ENCODE results near the gene TCEAL8.
"Not testable (repeated sequence)": the region's sequence is repeated elsewhere in the genome, so short reads cannot be mapped to it uniquely, and the experiment has no call there.

The TCEAL8 gene

GRCh38 chrX:103254921-103255493, at the start of gene TCEAL8:
Gene TCEAL8, minus strand, starts transcription at chrX:103255155. Its CDS starts 1,176 bp downstream, at chrX:103253979.
- no peak for FAIRE-seq

- FAIRE-seq = no peak
These were observed 49.8 kb upstream of the TCEAL8 start for GRCh38 chrX:103304705-103305104.

GRCh38 chrX:103293118-103293517, 38.2 kb upstream of the TCEAL8 start:
- FAIRE-seq = no peak

GRCh38 chrX:103279624-103280023, 24.7 kb upstream of the TCEAL8 start:
- no peak for FAIRE-seq

- no peak for FAIRE-seq
These were observed 21.6 kb upstream of the TCEAL8 start, which contains the start of gene TCEAL5 for GRCh38 chrX:103276581-103277002. Gene TCEAL5, minus strand, starts transcription at chrX:103276750. Its CDS starts 2,187 bp downstream, at chrX:103274563.

- no peak for FAIRE-seq
These were observed 21.1 kb upstream of the TCEAL8 start for GRCh38 chrX:103275947-103276567.

- FAIRE-seq = no peak
These were observed 19.3 kb upstream of the TCEAL8 start for GRCh38 chrX:103274284-103274683.

GRCh38 chrX:103258275-103258674, 3.3 kb upstream of the TCEAL8 start:
- no peak for FAIRE-seq

GRCh38 chrX:103256651-103257050, 1.7 kb upstream of the TCEAL8 start:
- no peak for FAIRE-seq

- no peak for FAIRE-seq
These were observed 657 bp downstream of the TCEAL8 start for GRCh38 chrX:103254171-103254824.

- FAIRE-seq = no peak
These were observed 1.3 kb downstream of the TCEAL8 start for GRCh38 chrX:103253608-103254007.

GRCh38 chrX:103250977-103251376, 4.0 kb downstream of the TCEAL8 start:
- no peak for FAIRE-seq

GRCh38 chrX:103249805-103250204, 5.2 kb downstream of the TCEAL8 start:
- no peak for FAIRE-seq

- no peak for FAIRE-seq
These were observed 6.4 kb downstream of the TCEAL8 start for GRCh38 chrX:103248553-103248952.

GRCh38 chrX:103240155-103240554, 14.8 kb downstream of the TCEAL8 start:
- no peak for FAIRE-seq

GRCh38 chrX:103236296-103236695, 18.7 kb downstream of the TCEAL8 start:
- FAIRE-seq = no peak

- not testable (repeated sequence) for FAIRE-seq
These were observed 19.3 kb downstream of the TCEAL8 start for GRCh38 chrX:103235608-103236007.

GRCh38 chrX:103234869-103235268, 20.1 kb downstream of the TCEAL8 start:
- no peak for FAIRE-seq

GRCh38 chrX:103233263-103233662, 21.7 kb downstream of the TCEAL8 start:
- no peak for FAIRE-seq

GRCh38 chrX:103225918-103226317, 29.0 kb downstream of the TCEAL8 start:
- FAIRE-seq = not testable (repeated sequence)

- no peak for FAIRE-seq
These were observed 34.2 kb downstream of the TCEAL8 start for GRCh38 chrX:103220511-103221323.

- no peak for FAIRE-seq
These were observed 39.4 kb downstream of the TCEAL8 start for GRCh38 chrX:103215425-103215991.
